ENCODE results near the gene SMAD1.
"Not testable (repeated sequence)": the region's sequence is repeated elsewhere in the genome, so short reads cannot be mapped to it uniquely, and the experiment has no call there.

DNA sequence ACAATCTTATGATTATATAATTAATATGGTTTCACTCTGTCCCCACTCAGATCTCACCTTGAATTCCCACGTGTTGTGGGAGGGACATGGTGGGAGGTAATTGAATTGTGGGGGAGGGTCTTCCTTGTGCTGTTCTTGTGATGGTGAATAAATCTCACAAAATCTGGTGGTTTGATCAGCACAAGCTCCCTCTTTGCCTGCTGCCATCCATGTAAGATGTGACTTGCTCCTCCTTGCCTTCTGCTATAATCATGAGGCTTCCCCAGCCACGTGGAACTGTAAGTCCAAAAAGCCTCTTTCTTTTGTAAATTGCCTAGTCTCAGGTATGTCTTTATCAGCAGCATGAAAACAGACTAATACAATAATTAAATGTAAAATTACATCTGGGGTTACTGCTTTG lies 107.7 kb downstream of the SMAD1 start:
- TF ChIP-seq, protein P1, sequence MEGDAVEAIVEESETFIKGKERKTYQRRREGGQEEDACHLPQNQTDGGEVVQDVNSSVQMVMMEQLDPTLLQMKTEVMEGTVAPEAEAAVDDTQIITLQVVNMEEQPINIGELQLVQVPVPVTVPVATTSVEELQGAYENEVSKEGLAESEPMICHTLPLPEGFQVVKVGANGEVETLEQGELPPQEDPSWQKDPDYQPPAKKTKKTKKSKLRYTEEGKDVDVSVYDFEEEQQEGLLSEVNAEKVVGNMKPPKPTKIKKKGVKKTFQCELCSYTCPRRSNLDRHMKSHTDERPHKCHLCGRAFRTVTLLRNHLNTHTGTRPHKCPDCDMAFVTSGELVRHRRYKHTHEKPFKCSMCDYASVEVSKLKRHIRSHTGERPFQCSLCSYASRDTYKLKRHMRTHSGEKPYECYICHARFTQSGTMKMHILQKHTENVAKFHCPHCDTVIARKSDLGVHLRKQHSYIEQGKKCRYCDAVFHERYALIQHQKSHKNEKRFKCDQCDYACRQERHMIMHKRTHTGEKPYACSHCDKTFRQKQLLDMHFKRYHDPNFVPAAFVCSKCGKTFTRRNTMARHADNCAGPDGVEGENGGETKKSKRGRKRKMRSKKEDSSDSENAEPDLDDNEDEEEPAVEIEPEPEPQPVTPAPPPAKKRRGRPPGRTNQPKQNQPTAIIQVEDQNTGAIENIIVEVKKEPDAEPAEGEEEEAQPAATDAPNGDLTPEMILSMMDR (IDR thresholded peaks at IDR 0.05) = not testable (repeated sequence)
- TF ChIP-seq POLR2A (IDR thresholded peaks at IDR 0.05) = not testable (repeated sequence)

All from thyroid gland (tissue), 4 donors.